ENCODE results near the gene EPB41L4B.

The EPB41L4B gene

GRCh38 chr9:109166171-109166770, 154.6 kb downstream of the EPB41L4B start:
- no peak for ATAC-seq
- TF ChIP-seq ESRRG (CRISPR knock-in tag; IDR thresholded peaks at IDR 0.05), result no peak
- no peak for TF ChIP-seq CSRNP3 (CRISPR knock-in tag; IDR thresholded peaks at IDR 0.05)
- TF ChIP-seq ISL1 (CRISPR knock-in tag; IDR thresholded peaks at IDR 0.05), result no peak
- TF ChIP-seq ZNF8 (CRISPR knock-in tag; IDR thresholded peaks at IDR 0.05), result no peak
- no peak for TF ChIP-seq TCF4 (CRISPR knock-in tag; IDR thresholded peaks at IDR 0.05; ENCODE audit: borderline replicate concordance)
- no peak for TF ChIP-seq BACH2 (CRISPR knock-in tag; IDR thresholded peaks at IDR 0.05; ENCODE audit: borderline replicate concordance)
- TF ChIP-seq POU6F1 (CRISPR knock-in tag; IDR thresholded peaks at IDR 0.05; ENCODE audit: borderline replicate concordance, low read depth), result no peak
- TF ChIP-seq ZNF565 (CRISPR knock-in tag; conservative IDR thresholded peaks at IDR 0.05; ENCODE audit: low read depth), result no peak
- no peak for TF ChIP-seq ZFP3 (CRISPR knock-in tag; IDR thresholded peaks at IDR 0.05)
- no peak for TF ChIP-seq ZNF70 (CRISPR knock-in tag; IDR thresholded peaks at IDR 0.05)
- no peak for TF ChIP-seq ZFP30 (CRISPR knock-in tag; IDR thresholded peaks at IDR 0.05)
- no peak for TF ChIP-seq CSDC2 (CRISPR knock-in tag; IDR thresholded peaks at IDR 0.05)
- TF ChIP-seq TSHZ2 (CRISPR knock-in tag; IDR thresholded peaks at IDR 0.05), result no peak
- no peak for TF ChIP-seq OSR1 (CRISPR knock-in tag; IDR thresholded peaks at IDR 0.05)
- no peak for TF ChIP-seq CREB5 (CRISPR knock-in tag; IDR thresholded peaks at IDR 0.05; ENCODE audit: low read depth)
- no peak for TF ChIP-seq PATZ1 (CRISPR knock-in tag; IDR thresholded peaks at IDR 0.05; ENCODE audit: borderline replicate concordance)

GRCh38 chr9:109164042-109164441, 156.8 kb downstream of the EPB41L4B start:
- TF ChIP-seq ZNF70 (CRISPR knock-in tag; IDR thresholded peaks at IDR 0.05) (no peak), ZNF565 (CRISPR knock-in tag; conservative IDR thresholded peaks at IDR 0.05; ENCODE audit: low read depth) (no peak), ESRRG (CRISPR knock-in tag; IDR thresholded peaks at IDR 0.05) (no peak), ZNF8 (CRISPR knock-in tag; IDR thresholded peaks at IDR 0.05) (no peak), ZFP30 (CRISPR knock-in tag; IDR thresholded peaks at IDR 0.05) (no peak), ZFP3 (CRISPR knock-in tag; IDR thresholded peaks at IDR 0.05) (no peak)
- no peak for ATAC-seq

- no peak for ATAC-seq
- TF ChIP-seq TSHZ2 (CRISPR knock-in tag; IDR thresholded peaks at IDR 0.05), result no peak
- no peak for TF ChIP-seq GLIS3 (CRISPR knock-in tag; IDR thresholded peaks at IDR 0.05)
- no peak for TF ChIP-seq PATZ1 (CRISPR knock-in tag; IDR thresholded peaks at IDR 0.05; ENCODE audit: borderline replicate concordance)
- TF ChIP-seq CREB5 (CRISPR knock-in tag; IDR thresholded peaks at IDR 0.05; ENCODE audit: low read depth), result no peak
- no peak for TF ChIP-seq PPARA (CRISPR knock-in tag; IDR thresholded peaks at IDR 0.05; ENCODE audit: borderline replicate concordance)
- TF ChIP-seq SNAI2 (CRISPR knock-in tag; IDR thresholded peaks at IDR 0.05), result no peak
- TF ChIP-seq ZFP30 (CRISPR knock-in tag; IDR thresholded peaks at IDR 0.05), result no peak
- TF ChIP-seq ZFP3 (CRISPR knock-in tag; IDR thresholded peaks at IDR 0.05), result no peak
- no peak for TF ChIP-seq RARB (CRISPR knock-in tag; IDR thresholded peaks at IDR 0.05)
- no peak for TF ChIP-seq ZC3H10 (CRISPR knock-in tag; IDR thresholded peaks at IDR 0.05)
- no peak for TF ChIP-seq BACH2 (CRISPR knock-in tag; IDR thresholded peaks at IDR 0.05; ENCODE audit: borderline replicate concordance)
- no peak for TF ChIP-seq CSDC2 (CRISPR knock-in tag; IDR thresholded peaks at IDR 0.05)
Observed at GRCh38 chr9:109163194-109163593, 157.7 kb downstream of the EPB41L4B start.
